Small intestine (tissue), 7 donors: ENCODE results near the gene ZNF415. TPM values are rescaled to one million over a fixed set of nuclear protein-coding genes. Genes with fewer than 3 reads are reported as not detected.
A peak's percentile ranks its signal among the peaks of the same experiment; 100 is the strongest.
"Not testable (repeated sequence)": the region's sequence is repeated elsewhere in the genome, so short reads cannot be mapped to it uniquely, and the experiment has no call there.

Source experiments
- DNase-seq, 2 donors: peaks; one replicate each; pipeline versions ENCODE4 v3.0.0 to v3.0.0-alpha.2; 2013
- FAIRE-seq: peaks from 2 replicates; lab custom pipeline; 2012; peaks lifted over from hg19 to GRCh38; lab: Jason Lieb, UNC
- H3K27ac ChIP-seq, 3 donors: one replicate each; pipeline ENCODE4 v1.5.1; 2013; ENCODE audit warnings: low read length in 2 of 3, mild to moderate bottlenecking in 2 of 3, control low read depth in 1 of 3, inconsistent platforms in 1 of 3, low read depth in 1 of 3, moderate library complexity in 1 of 3
- H3K27me3 ChIP-seq, 3 donors: one replicate each; pipeline ENCODE4 v1.6.1; 2013; ENCODE audit warnings: low read length in 3 of 3, inconsistent platforms in 1 of 3; ENCODE audit not compliant: control insufficient read depth in 3 of 3, insufficient read depth in 3 of 3
- H3K36me3 ChIP-seq, 3 donors: one replicate each; pipeline ENCODE4 v1.6.1; 2013; ENCODE audit warnings: low read length in 3 of 3, inconsistent platforms in 1 of 3, low read depth in 1 of 3, mild to moderate bottlenecking in 1 of 3, moderate library complexity in 1 of 3; ENCODE audit not compliant: control insufficient read depth in 3 of 3, insufficient read depth in 2 of 3
- H3K4me1 ChIP-seq, 3 donors: one replicate each; pipeline ENCODE4 v1.6.1; 2013; ENCODE audit warnings: low read length in 2 of 3, inconsistent platforms in 1 of 3, low read depth in 1 of 3, mild to moderate bottlenecking in 1 of 3, moderate library complexity in 1 of 3; ENCODE audit not compliant: control insufficient read depth in 3 of 3, insufficient read depth in 2 of 3
- H3K4me3 ChIP-seq, 3 donors: one replicate each; pipeline ENCODE4 v1.5.1; 2013; ENCODE audit warnings: low read length in 3 of 3, control low read depth in 1 of 3, inconsistent platforms in 1 of 3, low read depth in 1 of 3, mild to moderate bottlenecking in 1 of 3, moderate library complexity in 1 of 3
- H3K9me3 ChIP-seq, 2 donors: one replicate each; pipeline ENCODE4 v1.6.1; 2013; ENCODE audit warnings: low read depth in 1 of 2, low read length in 1 of 2; ENCODE audit not compliant: control insufficient read depth in 2 of 2, insufficient read depth in 1 of 2
- WGBS, 3 donors: extraction: QIAGEN DNeasy Blood & Tissue Kit; methylation state at CpG; one replicate each; pipeline ENCODE4 v1.1.7; 2013; 5-methylcytosine and 5-hydroxymethylcytosine counted together
- polyA plus RNA-seq, 4 donors: library from polyadenylated mRNA; stranded (reverse) in 3 of 4; unstranded in 1 of 4; fragments of 200-250 nt in 3 of 4; fragments of 120-200 nt in 1 of 4; gene quantifications; one replicate each; pipeline versions ENCODE4 v1.2.1 to v1.2.3, GENCODE V29; 2013
- donor health status: healthy with polysubstance abuse.
- donor health status: control.
- donor health status: control.
- donor health status: Bipolar disorder and iron deficiency.
- donor health status: healthy.

ZNF415 gene
- polyA plus RNA-seq, 4 donors, result 0.81 to 49.5 (median 3.2) TPM

DNA sequence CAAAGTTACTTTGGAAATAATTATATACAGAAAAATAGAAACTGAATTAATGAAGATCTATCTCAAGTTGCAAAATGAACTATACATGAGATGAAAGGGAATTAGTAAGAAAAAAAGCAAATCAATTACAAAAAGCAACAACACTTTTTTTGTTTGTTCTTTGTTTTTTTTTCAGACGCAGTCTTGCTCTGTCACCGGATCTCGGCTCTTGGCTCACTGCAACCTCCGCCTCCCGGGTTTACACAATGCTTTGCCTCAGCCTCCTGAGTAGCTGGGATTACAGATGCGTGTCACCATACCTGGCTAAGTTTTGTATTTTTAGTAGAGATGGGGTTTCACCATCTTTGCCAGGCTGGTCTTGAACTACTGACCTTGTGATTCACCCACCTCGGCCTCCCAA lies 2.2 kb downstream of the ZNF415 start:
- H3K9me3 ChIP-seq, result peaks cover 0 to 7% of the 10 kb centered on the region in 2 donors
- FAIRE-seq (no peak), DNase-seq (peak in 1 of 2 donors; percentile 61)
- peaks cover 0 to 26% (median 0%) of the 10 kb centered on the region in 3 donors for H3K4me1 ChIP-seq
- 76 to 87% (median 76%) methylated on average over 7 of the region's 7 CpGs for WGBS, 3 donors
- H3K4me3 ChIP-seq, result peak overlapping the region in 1 of 3 donors; percentile 98
- H3K27me3 ChIP-seq, result no peaks in the 10 kb centered on the region
- peaks cover 0 to 10% (median 0%) of the 10 kb centered on the region in 3 donors for H3K36me3 ChIP-seq
- H3K27ac ChIP-seq, result peak overlapping the region in 1 of 3 donors; percentile 99

DNA sequence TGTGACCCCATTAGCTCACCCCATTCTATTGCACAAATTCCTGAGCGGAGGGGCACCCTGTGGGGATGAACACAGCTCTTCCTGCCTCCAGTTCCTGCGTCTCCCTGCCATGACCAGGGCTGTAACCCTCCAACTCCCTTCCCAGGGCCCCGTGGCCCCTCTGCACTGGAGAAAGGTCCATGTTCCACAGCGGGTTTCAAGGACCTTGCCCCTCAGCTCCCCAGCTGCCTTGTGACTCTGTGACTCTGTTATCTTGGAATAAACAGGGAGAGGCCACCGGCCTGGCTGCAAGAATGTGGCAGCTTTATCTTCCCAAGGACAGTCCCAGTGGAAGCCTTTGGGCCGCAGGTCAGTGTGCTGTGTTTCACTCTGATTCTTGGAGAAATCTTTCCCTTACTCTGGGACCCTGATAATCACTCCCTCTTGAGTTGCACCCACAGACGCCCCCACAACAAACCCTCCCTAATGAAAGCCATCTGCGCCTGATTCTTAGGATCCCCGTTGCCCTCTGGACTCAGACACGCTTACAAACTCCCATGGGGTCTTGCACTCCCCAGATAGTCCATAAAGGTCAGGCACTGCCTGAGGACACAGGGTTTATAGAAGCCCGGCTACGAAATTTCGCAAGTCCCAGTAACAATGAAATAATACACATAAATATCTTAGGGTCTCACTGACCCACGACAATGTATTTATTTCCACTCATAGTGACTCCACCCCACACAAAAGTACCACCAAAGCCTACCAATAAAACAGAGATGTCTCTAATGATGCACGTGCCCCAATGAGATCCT lies 5.8 kb downstream of the ZNF415 start:
- Histone ChIP-seq H3K4me1 (peaks cover 0 to 32% (median 0%) of the 10 kb centered on the region in 3 donors), H3K4me3 (peak overlapping the region in 1 of 3 donors; percentile 19), H3K27ac (peak overlapping the region in 1 of 3 donors; percentile 96), H3K36me3 (peaks cover 0 to 26% (median 0%) of the 10 kb centered on the region in 3 donors)
- 49 to 66% (median 53%) methylated on average over 7 to 8 of the region's 15 CpGs for WGBS, 3 donors
- FAIRE-seq, H3K27me3 ChIP-seq, H3K9me3 ChIP-seq: not testable (repeated sequence)
- peak in 1 of 2 donors; percentile 63 for DNase-seq

DNA sequence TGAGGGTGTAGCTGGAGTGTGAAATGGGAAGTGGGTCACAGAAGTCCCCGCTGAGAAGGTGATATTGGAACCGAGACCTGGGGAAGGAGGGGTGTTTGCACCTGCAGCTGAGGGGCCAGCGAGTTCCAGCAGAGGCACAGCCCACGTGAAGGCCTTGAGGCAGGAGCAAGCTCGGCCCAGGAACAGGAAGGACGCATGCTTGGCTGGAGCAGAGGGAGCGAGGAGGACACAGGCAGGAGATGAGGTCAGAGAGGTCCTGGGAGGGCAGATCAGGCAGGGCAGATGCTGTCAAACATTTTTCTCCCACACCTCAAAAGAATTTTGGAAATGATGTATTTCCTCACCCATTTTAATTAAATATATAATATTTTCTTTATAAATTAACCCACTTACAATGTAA lies 9.3 kb downstream of the ZNF415 start:
- Histone ChIP-seq H3K36me3 (peaks cover 0 to 42% (median 0%) of the 10 kb centered on the region in 3 donors), H3K9me3 (peaks cover 0 to 6% of the 10 kb centered on the region in 2 donors), H3K27me3 (no peaks in the 10 kb centered on the region), H3K4me1 (peaks cover 0 to 23% (median 0%) of the 10 kb centered on the region in 3 donors), H3K27ac (no peak overlapping the region), H3K4me3 (no peak overlapping the region)
- no peak for FAIRE-seq
- WGBS, 3 donors, result 78 to 90% (median 83%) methylated on average over 7 of the region's 7 CpGs
- DNase-seq, result no peak

DNA sequence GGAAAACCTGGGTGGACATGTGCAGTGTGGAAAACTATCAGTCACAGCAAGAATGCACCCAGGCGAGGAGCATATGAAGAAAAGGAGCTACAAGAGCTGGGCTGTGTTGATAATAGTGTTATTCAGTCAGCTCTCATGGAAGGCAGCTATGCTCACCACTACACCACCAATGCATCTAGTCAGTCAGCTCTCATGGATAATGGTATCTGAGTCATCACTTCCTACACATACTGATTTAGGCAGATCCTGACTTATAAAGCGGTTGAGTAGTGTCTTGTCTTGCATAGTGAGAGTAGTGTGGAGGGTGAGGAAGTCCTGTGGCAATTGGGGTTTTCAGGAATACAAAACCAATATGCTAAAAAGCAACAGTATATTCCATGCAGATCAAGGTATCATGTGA lies 20.4 kb downstream of the ZNF415 start:
- no peaks in the 10 kb centered on the region for H3K4me1 ChIP-seq
- no peak for DNase-seq
- FAIRE-seq, result no peak
- no peaks in the 10 kb centered on the region for H3K27me3 ChIP-seq
- H3K36me3 ChIP-seq, result peaks cover 1 to 39% (median 4%) of the 10 kb centered on the region in 3 donors
- H3K4me3 ChIP-seq, result no peak overlapping the region
- WGBS, 3 donors, result 93 to 96% (median 95%) methylated on average over 2 of the region's 2 CpGs
- no peak overlapping the region for H3K27ac ChIP-seq
- peaks cover 4 to 63% of the 10 kb centered on the region in 2 donors for H3K9me3 ChIP-seq

DNA sequence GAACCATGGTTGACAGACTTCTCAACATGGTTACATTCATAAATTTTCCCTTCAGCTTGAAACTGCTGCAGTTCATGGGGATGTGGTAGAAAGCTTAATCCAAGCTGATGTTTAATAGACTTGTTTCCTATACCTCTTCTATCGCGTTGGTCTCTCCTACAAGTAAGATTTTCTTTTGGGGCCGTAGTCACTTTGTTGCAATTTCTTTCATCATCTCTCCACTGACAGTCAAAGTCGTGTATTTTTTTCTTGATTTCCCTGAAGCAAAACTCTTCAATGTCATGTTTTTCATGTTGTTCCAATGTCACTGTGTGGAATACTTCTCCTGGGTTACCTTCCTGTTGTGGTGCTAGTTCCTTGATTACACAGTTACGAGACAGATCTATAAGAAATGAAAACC lies 23.2 kb downstream of the ZNF415 start:
- no peaks in the 10 kb centered on the region for H3K4me1 ChIP-seq
- 91 to 95% (median 94%) methylated on average over 5 of the region's 5 CpGs for WGBS, 3 donors
- no peak overlapping the region for H3K4me3 ChIP-seq
- DNase-seq, result no peak
- peaks cover under 1 to 44% of the 10 kb centered on the region in 2 donors for H3K9me3 ChIP-seq
- no peaks in the 10 kb centered on the region for H3K27me3 ChIP-seq
- peaks cover 1 to 25% (median 2%) of the 10 kb centered on the region in 3 donors for H3K36me3 ChIP-seq
- H3K27ac ChIP-seq, result no peak overlapping the region
- FAIRE-seq, result no peak

DNA sequence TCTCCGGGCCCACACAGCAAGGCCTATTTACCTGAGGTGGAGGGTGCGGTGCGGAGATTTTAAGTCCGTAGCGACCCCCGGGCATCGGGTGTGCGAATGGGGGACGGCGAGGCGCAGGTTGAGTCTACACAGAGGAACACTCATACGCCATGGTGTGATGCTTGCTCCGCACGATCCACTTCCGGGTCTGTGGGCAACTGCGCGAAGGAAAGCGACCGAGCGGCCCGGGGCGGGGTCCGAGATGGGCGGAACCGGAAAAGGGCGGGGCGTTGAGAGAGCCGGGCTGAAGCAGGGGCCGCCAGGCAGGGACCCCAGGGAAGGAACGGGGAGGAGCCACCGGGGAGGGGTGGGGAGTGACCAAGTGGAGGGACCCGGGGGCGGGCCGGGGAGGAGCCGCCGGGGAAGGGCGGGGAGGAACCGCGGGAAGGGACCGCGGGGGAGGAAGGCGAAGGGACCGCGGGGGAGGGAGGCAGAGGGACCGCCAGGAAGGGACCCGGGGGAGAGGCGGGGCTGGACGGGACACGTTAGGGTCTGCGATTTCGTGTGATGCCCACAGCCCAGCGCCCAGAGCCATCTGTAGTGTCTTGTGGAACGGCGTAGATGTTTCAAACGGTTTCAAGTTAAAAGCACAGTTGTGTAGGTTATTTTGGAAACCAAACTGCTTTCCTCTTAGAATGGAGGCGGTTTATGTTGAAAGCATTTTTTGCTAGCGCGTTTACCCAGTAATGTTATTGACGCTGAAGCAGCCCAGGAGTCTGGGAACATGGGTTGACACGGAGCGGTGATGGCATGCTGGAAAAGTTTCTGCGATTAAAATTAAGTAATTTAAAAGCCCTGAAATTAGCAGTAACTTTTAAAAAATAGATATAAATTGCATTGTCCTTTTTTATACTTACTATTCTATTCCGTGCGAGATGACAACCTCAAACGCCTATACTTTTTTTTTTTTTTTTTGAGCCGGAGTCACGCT lies 29.2 kb downstream of the ZNF415 start, which contains the start of gene ZNF160:
Gene ZNF160 (minus strand): TSS at position 189 of the 970 bp plus-strand sequence. CDS start 17,146 bp downstream, outside the sequence.
- Histone ChIP-seq H3K36me3 (peaks cover 0 to 18% (median under 1%) of the 10 kb centered on the region in 3 donors), H3K4me3 (peak within 1 kb of the TSS; percentile 83 to 100 (median 88)), H3K27me3 (no peaks in the 10 kb centered on the region), H3K4me1 (peaks cover 3 to 18% (median 11%) of the 10 kb centered on the region in 3 donors), H3K27ac (peak within 1 kb of the TSS; percentile 89 to 100 (median 99)), H3K9me3 (peaks cover 0 to 7% of the 10 kb centered on the region in 2 donors)
- FAIRE-seq, result no peak
- peak; percentile 97 to 99 for DNase-seq
- 2 to 4% (median 4%) methylated on average over 65 to 67 of the region's 67 CpGs for WGBS, 3 donors

DNA sequence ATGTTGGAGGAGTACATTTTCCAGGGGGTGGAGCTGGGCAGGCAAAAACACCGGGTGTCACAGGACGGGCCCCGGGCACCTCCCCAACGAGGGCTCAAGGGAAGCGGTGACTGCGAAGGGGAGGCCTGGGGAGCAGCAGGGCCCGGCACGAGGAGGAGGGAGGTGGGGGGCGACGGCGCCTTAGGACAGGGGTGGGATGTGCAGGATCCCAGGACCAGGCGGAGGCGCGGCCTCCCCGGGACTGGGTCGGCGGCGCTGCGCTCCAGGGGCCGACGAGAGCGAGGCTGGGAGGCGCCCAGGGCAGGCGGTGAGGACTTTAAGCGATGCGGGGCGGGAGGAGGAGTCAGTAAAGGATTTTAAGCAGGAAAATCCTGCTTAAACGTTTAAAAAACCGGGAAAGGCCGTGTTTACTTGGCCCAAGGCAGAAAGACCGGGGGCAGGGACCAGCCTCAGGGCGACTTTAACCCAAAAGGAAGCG lies 29.9 kb downstream of the ZNF415 start:
- Histone ChIP-seq H3K27ac (peak overlapping the region; percentile 89 to 100 (median 99)), H3K36me3 (peaks cover under 1 to 25% (median 2%) of the 10 kb centered on the region in 3 donors), H3K9me3 (peaks cover 0 to 3% of the 10 kb centered on the region in 2 donors), H3K27me3 (no peaks in the 10 kb centered on the region), H3K4me1 (peaks cover 3 to 25% (median 11%) of the 10 kb centered on the region in 3 donors), H3K4me3 (peak overlapping the region; percentile 83 to 100 (median 88))
- FAIRE-seq, result no peak
- DNase-seq, result peak; percentile 30 to 70
- WGBS, 3 donors, result 1 to 2% (median 1%) methylated on average over 31 to 33 of the region's 33 CpGs
